ENCODE data around the gene NRDE2.

NRDE2 gene

DNA sequence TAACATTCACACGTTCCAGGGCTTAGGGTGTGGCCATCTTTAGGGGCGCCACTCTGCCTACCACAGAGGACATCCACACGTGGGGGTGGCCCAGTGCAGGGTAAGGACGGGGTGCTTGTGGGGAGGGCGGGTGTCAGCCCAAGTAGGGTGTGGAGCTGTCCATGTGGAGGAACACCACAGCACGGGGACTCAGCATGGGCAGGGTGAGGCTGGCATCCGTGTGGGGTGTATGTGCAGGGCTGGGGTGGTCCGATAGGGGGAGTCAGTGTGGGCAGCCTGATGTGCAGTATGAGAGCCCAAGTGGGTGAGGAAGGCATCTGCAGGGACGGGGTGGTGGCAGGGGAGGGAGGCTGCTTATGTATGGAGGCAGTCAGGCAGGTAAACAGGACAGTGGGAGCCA lies 57.7 kb downstream of the NRDE2 start:
- TF ChIP-seq, protein P1, sequence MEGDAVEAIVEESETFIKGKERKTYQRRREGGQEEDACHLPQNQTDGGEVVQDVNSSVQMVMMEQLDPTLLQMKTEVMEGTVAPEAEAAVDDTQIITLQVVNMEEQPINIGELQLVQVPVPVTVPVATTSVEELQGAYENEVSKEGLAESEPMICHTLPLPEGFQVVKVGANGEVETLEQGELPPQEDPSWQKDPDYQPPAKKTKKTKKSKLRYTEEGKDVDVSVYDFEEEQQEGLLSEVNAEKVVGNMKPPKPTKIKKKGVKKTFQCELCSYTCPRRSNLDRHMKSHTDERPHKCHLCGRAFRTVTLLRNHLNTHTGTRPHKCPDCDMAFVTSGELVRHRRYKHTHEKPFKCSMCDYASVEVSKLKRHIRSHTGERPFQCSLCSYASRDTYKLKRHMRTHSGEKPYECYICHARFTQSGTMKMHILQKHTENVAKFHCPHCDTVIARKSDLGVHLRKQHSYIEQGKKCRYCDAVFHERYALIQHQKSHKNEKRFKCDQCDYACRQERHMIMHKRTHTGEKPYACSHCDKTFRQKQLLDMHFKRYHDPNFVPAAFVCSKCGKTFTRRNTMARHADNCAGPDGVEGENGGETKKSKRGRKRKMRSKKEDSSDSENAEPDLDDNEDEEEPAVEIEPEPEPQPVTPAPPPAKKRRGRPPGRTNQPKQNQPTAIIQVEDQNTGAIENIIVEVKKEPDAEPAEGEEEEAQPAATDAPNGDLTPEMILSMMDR (IDR thresholded peaks at IDR 0.05; ENCODE audit: low read depth, low read length), result no peak
- no peak overlapping the region for H3K4me3 ChIP-seq (ENCODE audit: low read depth, low read length)

DNA sequence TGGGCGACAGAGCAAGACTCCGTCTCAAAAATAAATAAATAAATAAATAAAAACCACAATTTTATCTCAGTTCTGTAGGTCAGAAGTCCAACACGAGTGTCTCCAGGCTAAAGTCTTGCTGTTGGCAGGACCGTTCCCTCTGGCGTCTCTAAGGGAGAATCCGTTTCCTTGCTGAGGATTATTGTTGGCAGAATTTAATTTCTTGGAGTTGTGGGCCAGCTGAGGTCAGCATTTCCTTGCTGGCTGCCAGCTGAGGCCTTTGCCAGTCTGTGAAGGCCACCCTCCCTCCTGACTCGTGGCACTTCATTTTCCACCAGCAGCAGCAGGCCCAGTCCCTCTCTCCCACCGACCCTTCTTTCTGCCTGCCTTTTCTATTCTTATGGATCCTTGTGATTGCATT lies 58.2 kb downstream of the NRDE2 start:
- Histone ChIP-seq H3K27ac (no peak overlapping the region), H3K27me3 (ENCODE audit: insufficient read depth, low read depth, severe bottlenecking) (no peaks in the 10 kb centered on the region), H3K9me3 (ENCODE audit: severe bottlenecking) (no peaks in the 10 kb centered on the region), H3K4me3 (ENCODE audit: low read depth, low read length) (no peak overlapping the region), H3K36me3 (peaks cover 59% of the 10 kb centered on the region)
- DNase-seq, result no peak
- TF ChIP-seq, protein P1 (IDR thresholded peaks at IDR 0.05; ENCODE audit: low read depth, low read length), result no peak

More for the DNA sequence above, 57.7 kb downstream of the NRDE2 start:
- no peak for DNase-seq
- no peaks in the 10 kb centered on the region for H3K9me3 ChIP-seq (ENCODE audit: severe bottlenecking)
- H3K27me3 ChIP-seq (ENCODE audit: insufficient read depth, low read depth, severe bottlenecking), result no peaks in the 10 kb centered on the region
- no peak overlapping the region for H3K27ac ChIP-seq
- peaks cover 54% of the 10 kb centered on the region for H3K36me3 ChIP-seq

GRCh38 chr14:90272523-90272922 lies 59.2 kb downstream of the NRDE2 start:
- no peak for DNase-seq
- Histone ChIP-seq H3K27me3 (ENCODE audit: insufficient read depth, low read depth, severe bottlenecking) (no peaks in the 10 kb centered on the region), H3K27ac (no peak overlapping the region), H3K9me3 (ENCODE audit: severe bottlenecking) (no peaks in the 10 kb centered on the region), H3K36me3 (peaks cover 68% of the 10 kb centered on the region), H3K4me3 (ENCODE audit: low read depth, low read length) (no peak overlapping the region)
- TF ChIP-seq, protein P1 (IDR thresholded peaks at IDR 0.05; ENCODE audit: low read depth, low read length), result no peak

- Histone ChIP-seq H3K4me3 (ENCODE audit: low read depth, low read length) (no peak overlapping the region), H3K27ac (no peak overlapping the region), H3K27me3 (ENCODE audit: insufficient read depth, low read depth, severe bottlenecking) (no peaks in the 10 kb centered on the region), H3K36me3 (peaks cover 87% of the 10 kb centered on the region), H3K9me3 (ENCODE audit: severe bottlenecking) (no peaks in the 10 kb centered on the region)
- DNase-seq, result no peak
- TF ChIP-seq, protein P1 (IDR thresholded peaks at IDR 0.05; ENCODE audit: low read depth, low read length), result no peak
These were observed 63.3 kb downstream of the NRDE2 start for GRCh38 chr14:90268420-90268819.

DNA sequence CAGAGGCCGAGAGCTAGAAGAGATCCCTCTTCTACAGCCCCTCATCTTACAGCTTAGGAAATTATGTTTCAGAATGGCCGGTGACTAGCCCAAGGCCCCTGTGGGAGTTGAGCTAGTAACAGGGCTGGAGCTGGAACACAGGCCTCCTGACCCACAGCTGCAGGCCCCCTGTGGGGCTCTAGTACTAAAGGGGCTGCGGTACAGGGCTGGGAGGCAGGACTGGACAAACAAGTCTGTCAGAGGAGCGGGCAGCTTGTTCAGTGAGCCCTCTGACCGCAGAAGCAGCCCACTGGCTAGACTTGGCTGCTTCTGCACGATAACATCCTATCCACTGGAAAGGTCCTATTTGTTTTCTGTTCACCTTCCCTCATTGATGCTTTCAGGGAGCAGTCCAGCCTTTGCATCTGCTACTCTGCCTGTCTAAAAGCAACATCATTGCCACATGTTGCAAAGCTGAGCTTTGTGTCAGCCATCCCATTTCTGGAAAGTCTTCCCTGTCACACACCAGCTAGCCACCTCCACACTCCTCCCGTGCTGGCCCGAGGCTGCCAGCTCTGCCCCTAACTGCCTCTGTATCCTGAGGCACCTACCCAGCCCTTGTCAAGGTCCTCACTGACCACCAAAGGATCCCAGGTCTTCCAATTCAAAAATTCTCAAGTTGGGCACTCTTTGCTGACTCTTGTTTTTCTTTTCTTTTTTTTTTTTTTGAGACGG lies 65.1 kb downstream of the NRDE2 start:
- Histone ChIP-seq H3K27me3 (ENCODE audit: insufficient read depth, low read depth, severe bottlenecking) (no peaks in the 10 kb centered on the region), H3K4me3 (ENCODE audit: low read depth, low read length) (no peak overlapping the region), H3K36me3 (peaks cover 82% of the 10 kb centered on the region), H3K27ac (no peak overlapping the region), H3K9me3 (ENCODE audit: severe bottlenecking) (no peaks in the 10 kb centered on the region)
- no peak for DNase-seq
- TF ChIP-seq, protein P1 (IDR thresholded peaks at IDR 0.05; ENCODE audit: low read depth, low read length), result no peak

Measured in WERI-Rb-1 (cell line).